Skeletal muscle satellite cell (primary cell): ENCODE data around the gene THPO.
A peak's percentile ranks its signal among the peaks of the same experiment; 100 is the strongest.

Experiments
- H3K27me3 ChIP-seq: 2 replicates; pipeline ENCODE4 v1.7.0; 2013; ENCODE audit warnings: low read length; ENCODE audit not compliant: control insufficient read depth, insufficient read depth
- H3K36me3 ChIP-seq: 2 replicates; pipeline ENCODE4 v1.7.0; 2013; ENCODE audit warnings: mild to moderate bottlenecking, control low read depth, low read length; ENCODE audit not compliant: insufficient read depth
- H3K4me1 ChIP-seq: 2 replicates; pipeline ENCODE4 v1.7.0; 2013; ENCODE audit warnings: low read length; ENCODE audit not compliant: control insufficient read depth, insufficient read depth
- H3K4me2 ChIP-seq: 2 replicates; pipeline ENCODE4 v1.7.0; 2013; ENCODE audit warnings: mild to moderate bottlenecking, low read length
- H3K4me3 ChIP-seq: 2 replicates; pipeline ENCODE4 v1.7.0; 2013; ENCODE audit warnings: low read length
- H3K9ac ChIP-seq: 2 replicates; pipeline ENCODE4 v1.7.0; 2013; ENCODE audit warnings: mild to moderate bottlenecking, low read depth, low read length, moderate library complexity
- H3K9me3 ChIP-seq: replicated peaks from 2 replicates; pipeline ENCODE4 v1.7.0; 2013; ENCODE audit warnings: mild to moderate bottlenecking, control low read depth, low read length

THPO gene

GRCh38 chr3:184383033-184383740 lies 5.2 kb upstream of the THPO start:
- H3K4me2 ChIP-seq: no peak overlapping the region
- peaks cover 22% of the 10 kb centered on the region for H3K4me1 ChIP-seq
- no peaks in the 10 kb centered on the region for H3K9me3 ChIP-seq
- H3K9ac ChIP-seq: no peak overlapping the region
- no peaks in the 10 kb centered on the region for H3K36me3 ChIP-seq
- H3K27me3 ChIP-seq: peaks cover 37% of the 10 kb centered on the region
- H3K4me3 ChIP-seq: no peak overlapping the region

DNA sequence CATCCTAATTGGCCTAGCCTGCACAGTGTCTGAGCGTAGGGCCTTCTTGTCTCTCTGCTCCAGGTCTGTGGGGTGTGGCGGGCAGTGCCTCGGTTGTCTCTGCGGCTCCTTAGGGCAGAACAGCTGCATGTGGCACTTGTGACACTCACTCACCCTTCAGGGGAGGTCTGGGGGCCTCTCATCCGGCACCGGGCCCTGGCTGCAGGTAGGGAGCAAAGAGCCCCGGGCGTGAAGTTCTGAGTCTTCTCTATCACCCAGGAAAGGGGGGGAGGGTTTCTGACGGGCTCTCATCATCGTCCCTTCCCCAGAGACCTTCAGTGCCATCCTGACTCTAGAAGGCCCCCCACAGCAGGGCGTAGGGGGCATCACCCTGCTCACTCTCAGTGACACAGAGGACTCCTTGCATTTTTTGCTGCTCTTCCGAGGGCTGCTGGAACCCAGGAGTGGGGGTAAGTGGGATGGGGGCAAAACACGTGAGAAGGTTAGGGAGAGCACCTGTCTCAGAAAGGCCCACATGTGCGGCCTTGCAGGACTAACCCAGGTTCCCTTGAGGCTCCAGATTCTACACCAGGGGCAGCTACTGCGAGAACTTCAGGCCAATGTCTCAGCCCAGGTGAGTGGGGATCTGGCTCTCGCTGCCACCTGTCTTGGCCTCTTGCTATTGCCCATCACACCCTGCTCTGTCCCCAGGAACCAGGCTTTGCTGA lies 4.5 kb upstream of the THPO start:
- peaks cover 22% of the 10 kb centered on the region for H3K4me1 ChIP-seq
- H3K36me3 ChIP-seq: no peaks in the 10 kb centered on the region
- no peaks in the 10 kb centered on the region for H3K9me3 ChIP-seq
- no peak overlapping the region for H3K4me3 ChIP-seq
- no peak overlapping the region for H3K9ac ChIP-seq
- no peak overlapping the region for H3K4me2 ChIP-seq
- peaks cover 43% of the 10 kb centered on the region for H3K27me3 ChIP-seq

DNA sequence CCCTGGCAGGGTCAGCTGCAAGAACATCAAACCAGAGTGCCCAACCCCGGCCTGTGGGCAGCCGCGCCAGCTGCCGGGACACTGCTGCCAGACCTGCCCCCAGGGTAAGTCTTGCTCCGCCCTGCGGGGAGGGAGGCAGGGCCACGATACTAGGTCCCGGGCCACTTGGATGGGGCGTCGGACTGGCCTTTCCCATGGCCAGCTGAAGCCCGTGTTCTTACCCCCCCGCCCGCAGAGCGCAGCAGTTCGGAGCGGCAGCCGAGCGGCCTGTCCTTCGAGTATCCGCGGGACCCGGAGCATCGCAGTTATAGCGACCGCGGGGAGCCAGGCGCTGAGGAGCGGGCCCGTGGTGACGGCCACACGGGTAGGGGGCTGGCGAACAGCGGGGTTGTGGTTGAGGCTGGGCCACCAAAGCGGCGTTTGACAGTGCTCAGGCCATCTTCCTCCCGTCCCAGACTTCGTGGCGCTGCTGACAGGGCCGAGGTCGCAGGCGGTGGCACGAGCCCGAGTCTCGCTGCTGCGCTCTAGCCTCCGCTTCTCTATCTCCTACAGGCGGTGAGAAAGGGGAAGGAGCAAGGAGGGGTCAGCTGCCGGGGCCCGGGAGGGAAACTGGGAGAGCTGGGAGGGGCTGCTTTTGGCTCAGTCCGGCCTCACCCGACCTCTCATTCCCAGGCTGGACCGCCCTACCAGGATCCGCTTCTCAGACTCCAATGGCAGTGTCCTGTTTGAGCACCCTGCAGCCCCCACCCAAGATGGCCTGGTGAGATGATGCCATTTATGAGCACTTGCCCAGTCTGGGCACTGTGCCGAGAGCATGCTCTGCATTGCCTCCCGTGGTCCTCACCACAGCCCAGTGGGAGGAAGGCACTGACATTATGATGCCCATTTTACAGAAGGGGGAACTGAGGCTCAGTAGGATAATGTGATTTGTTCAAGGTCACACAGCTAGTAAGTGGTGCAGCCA lies 3.5 kb upstream of the THPO start:
- Histone ChIP-seq H3K4me2 (peak overlapping the region; percentile 78), H3K9ac (no peak overlapping the region), H3K4me1 (peaks cover 22% of the 10 kb centered on the region), H3K4me3 (peak overlapping the region; percentile 65), H3K27me3 (peaks cover 42% of the 10 kb centered on the region), H3K36me3 (no peaks in the 10 kb centered on the region), H3K9me3 (no peaks in the 10 kb centered on the region)

GRCh38 chr3:184380627-184381260 lies 2.7 kb upstream of the THPO start:
- Histone ChIP-seq H3K4me2 (peak overlapping the region; percentile 78), H3K9me3 (no peaks in the 10 kb centered on the region), H3K9ac (no peak overlapping the region), H3K27me3 (peaks cover 47% of the 10 kb centered on the region), H3K36me3 (no peaks in the 10 kb centered on the region), H3K4me3 (peak overlapping the region; percentile 65), H3K4me1 (peaks cover 22% of the 10 kb centered on the region)

GRCh38 chr3:184380185-184380626 lies 2.2 kb upstream of the THPO start:
- H3K9ac ChIP-seq: no peak overlapping the region
- peak overlapping the region; percentile 65 for H3K4me3 ChIP-seq

DNA sequence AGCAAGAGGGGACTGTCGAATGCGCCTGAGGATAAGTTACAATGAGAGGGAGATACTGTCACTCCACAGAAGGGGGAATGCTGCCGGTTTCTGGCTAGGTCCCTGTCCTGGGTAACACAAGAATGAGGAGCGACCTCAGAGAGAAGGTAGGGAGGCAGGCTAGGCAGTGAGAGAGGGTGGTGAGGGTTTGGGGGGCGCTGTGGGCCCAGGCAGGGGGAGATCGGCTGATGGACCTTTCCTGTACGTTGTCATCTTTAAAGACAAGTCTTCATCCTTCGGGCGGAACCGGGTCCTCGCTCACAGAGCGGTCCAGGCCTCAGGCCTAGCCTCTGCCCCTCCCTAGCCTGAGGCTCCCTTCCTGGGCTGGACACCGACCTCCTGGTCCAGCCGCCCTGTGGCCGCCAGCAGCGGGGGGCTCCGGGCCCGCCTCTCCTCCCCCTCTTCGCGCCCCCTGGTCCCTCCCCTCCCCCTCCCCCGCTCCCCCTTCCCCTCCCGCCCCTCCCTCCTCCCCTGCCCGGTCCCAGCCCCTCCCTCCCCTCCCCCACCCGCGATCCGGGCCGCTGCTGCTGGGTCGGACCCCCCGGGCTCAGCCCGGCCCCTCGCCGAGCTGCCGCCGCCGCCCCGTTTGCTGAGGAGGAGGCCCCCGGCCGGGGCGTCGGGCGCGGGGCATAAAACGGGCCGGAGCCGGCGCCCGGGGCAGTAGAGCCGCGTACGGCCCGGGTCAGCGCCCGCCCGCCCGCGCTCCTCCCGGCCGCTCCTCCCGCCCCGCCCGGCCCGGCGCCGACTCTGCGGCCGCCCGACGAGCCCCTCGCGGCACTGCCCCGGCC lies 1.6 kb upstream of the THPO start, which contains the start of gene CHRD:
Gene CHRD (plus strand): TSS at position 697 of the 827 bp plus-strand sequence. CDS start 265 bp downstream, outside the sequence.
- Histone ChIP-seq H3K4me3 (peak within 1 kb of the TSS; percentile 65), H3K9ac (no peak within 1 kb of the TSS), H3K4me1 (peaks cover 22% of the 10 kb centered on the region), H3K27me3 (peaks cover 52% of the 10 kb centered on the region), H3K4me2 (peak within 1 kb of the TSS; percentile 78), H3K36me3 (no peaks in the 10 kb centered on the region), H3K9me3 (no peaks in the 10 kb centered on the region)

More at GRCh38 chr3:184380185-184380626, 2.2 kb upstream of the THPO start:
- H3K4me1 ChIP-seq: peaks cover 22% of the 10 kb centered on the region
- no peaks in the 10 kb centered on the region for H3K9me3 ChIP-seq
- H3K4me2 ChIP-seq: peak overlapping the region; percentile 78
- no peaks in the 10 kb centered on the region for H3K36me3 ChIP-seq
- H3K27me3 ChIP-seq: peaks cover 52% of the 10 kb centered on the region

DNA sequence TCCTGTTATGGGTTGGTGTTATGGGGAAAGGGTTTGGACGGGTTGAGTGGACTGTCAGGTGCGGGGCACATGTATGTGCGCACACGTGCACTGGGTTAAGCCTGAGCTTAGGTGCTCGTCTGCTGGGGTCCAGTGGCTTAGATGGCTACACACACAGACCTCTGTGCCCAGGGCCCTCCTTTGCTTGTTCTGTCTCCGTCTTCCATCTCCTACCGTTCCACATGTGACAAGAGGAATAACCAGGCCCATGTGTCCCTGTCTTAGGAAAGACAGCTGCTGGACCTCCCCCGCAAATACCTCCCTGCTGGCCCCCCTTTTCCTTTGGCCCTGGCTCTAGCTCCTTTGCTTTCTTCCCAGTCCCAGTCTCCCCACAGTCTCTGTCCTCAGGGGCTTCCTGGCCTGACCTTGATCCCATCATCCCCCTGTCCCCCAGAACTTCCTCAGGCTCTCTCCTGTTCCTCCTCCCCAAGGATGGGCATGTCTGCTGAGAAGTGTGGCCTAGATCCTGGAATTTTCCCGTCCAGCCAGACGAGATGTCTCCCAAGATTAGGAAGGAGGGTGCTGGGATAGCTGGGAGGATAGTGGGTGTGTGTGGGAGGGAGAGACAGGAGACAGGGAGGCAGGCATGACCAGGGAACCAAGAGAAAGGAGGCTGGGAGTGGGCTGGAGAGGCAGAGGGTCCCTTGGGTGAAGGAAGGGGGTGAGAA lies 797 bp upstream of the THPO start:
- Histone ChIP-seq H3K4me1 (peaks cover 22% of the 10 kb centered on the region), H3K36me3 (no peaks in the 10 kb centered on the region), H3K27me3 (peaks cover 52% of the 10 kb centered on the region), H3K9me3 (no peaks in the 10 kb centered on the region), H3K9ac (no peak overlapping the region), H3K4me2 (peak overlapping the region; percentile 6), H3K4me3 (no peak overlapping the region)

DNA sequence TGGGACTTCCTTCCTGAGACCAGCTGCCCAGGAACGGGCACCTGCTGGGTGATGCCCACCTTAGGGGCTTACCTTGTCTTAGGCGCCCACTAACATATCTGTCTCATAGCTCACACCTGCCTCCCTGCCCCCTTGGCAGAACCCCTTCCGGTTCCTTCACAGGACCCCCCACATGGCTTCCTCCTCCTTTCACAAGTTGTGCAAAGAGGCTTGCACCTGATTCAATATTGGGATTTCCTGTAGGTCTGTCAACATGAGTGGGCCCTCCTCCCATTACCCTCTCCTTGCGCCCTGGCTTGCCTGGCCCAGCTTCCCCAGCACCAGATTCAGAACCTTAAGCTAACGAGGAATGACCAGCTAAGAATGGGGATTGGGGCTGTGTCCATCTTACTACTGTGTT lies 633 bp downstream of the THPO start:
- Histone ChIP-seq H3K4me3 (no peak overlapping the region), H3K4me2 (no peak overlapping the region), H3K9ac (no peak overlapping the region), H3K36me3 (no peaks in the 10 kb centered on the region), H3K4me1 (peaks cover 31% of the 10 kb centered on the region), H3K27me3 (peaks cover 52% of the 10 kb centered on the region), H3K9me3 (no peaks in the 10 kb centered on the region)

- Histone ChIP-seq H3K4me3 (no peak overlapping the region), H3K4me2 (no peak overlapping the region), H3K9ac (no peak overlapping the region), H3K9me3 (no peaks in the 10 kb centered on the region), H3K27me3 (peaks cover 38% of the 10 kb centered on the region), H3K36me3 (no peaks in the 10 kb centered on the region), H3K4me1 (peaks cover 32% of the 10 kb centered on the region)
Observed at GRCh38 chr3:184375747-184376461, 2.1 kb downstream of the THPO start.
